Left renal pelvis (tissue), 4 donors: ENCODE measurements around the gene PARP15. TPM values are rescaled to one million over a fixed set of nuclear protein-coding genes. Genes with fewer than 3 reads are reported as not detected.
"Not testable (repeated sequence)": the region's sequence is repeated elsewhere in the genome, so short reads cannot be mapped to it uniquely, and the experiment has no call there.

Experiments used
- DNase-seq, 4 donors: peaks; one replicate each; pipeline ENCODE4 v3.0.0-alpha.2; 2013; ENCODE audit warnings: low read depth in 4 of 4, low spot score in 3 of 4
- polyA plus RNA-seq, 4 donors: library from polyadenylated mRNA; unstranded; fragments of 120-200 nt; gene quantifications; one replicate each; pipeline ENCODE4 v1.2.1, GENCODE V29; 2013; ENCODE audit not compliant: insufficient read length in 4 of 4

PARP15 gene
- 1 to 10 TPM in 1 of 4 donors, under 1 TPM in 3; 0.24 to 1.1 (median 0.44) TPM for polyA plus RNA-seq

GRCh38 chr3:122577409-122578031 lies at the start of gene PARP15:
TSS of gene PARP15 (plus strand) at chr3:122577650. CDS start at chr3:122577668, 18 bp downstream.
- no peak for DNase-seq

- no peak for DNase-seq
Observed at GRCh38 chr3:122530164-122530563, 47.3 kb upstream of the PARP15 start.

DNA sequence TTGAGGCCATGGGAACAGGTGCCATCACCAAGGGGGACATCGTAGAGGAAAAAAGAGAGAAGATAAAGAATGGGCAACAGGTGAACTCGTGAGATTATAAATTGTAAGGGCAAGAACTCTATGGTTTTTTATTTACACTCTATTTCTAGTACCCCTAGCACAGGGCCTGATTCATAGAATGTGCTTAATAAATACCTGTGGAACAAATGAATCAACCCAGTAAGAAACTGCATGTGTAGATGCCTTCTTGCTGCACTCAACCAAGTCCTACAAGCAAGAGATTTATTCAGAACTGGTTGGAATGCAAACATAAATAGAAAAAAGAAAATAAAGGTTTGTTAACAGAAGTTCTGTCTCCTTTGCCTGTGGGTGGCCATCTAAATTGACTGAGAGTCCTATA lies 44.0 kb upstream of the PARP15 start:
- no peak for DNase-seq

DNA sequence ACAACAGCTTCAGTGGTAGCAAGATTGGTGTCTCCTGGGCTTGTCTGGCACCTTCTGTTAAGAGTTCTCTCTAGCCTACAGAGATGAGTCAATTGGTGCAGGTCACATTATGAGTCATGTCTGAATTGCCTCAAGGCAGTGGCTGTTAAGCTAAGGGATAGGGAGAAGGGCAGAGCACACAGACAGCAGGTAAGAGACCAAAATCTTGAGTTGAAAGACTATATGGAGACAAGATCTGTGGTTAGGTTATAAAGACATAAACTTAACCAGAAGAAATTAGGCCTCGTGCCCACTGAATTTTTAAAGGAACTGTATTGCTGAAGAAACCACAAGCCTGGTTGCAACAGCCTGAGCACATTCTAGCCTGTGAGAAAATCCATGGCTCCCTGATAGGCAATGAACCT lies 43.5 kb upstream of the PARP15 start:
- DNase-seq = no peak

DNA sequence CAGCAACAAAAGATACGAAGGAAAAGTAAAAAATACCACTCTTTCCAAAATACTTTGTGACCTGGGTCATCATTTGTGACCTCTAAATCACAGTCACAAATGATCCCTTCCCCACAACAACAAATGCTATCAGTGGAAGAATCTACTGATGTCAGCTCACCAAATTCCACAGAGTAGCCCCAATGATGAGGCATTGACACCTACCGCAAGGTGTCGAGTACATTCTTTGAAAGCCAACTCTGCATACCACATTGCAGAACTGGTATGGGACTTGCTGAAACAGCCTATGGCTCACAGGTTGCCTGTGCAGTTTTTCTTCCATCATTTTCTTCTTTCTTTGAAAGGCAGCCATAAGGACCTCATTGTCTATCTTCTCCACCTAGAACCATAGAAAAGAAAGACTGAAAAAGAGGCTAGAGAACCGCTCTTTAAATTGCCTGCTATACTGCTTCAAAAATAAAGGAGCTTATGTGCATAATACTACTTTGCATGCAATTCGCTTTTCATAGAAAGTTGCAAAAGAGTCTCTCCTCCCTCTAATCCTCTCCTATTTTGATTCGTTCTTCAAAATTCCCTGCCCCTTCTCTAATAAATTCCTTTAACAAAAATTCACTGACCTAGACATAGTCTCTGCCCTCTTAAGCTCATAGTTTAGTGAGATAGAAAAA lies 41.4 kb upstream of the PARP15 start:
- DNase-seq = no peak

GRCh38 chr3:122536632-122537001 lies 40.8 kb upstream of the PARP15 start:
- DNase-seq = no peak

DNA sequence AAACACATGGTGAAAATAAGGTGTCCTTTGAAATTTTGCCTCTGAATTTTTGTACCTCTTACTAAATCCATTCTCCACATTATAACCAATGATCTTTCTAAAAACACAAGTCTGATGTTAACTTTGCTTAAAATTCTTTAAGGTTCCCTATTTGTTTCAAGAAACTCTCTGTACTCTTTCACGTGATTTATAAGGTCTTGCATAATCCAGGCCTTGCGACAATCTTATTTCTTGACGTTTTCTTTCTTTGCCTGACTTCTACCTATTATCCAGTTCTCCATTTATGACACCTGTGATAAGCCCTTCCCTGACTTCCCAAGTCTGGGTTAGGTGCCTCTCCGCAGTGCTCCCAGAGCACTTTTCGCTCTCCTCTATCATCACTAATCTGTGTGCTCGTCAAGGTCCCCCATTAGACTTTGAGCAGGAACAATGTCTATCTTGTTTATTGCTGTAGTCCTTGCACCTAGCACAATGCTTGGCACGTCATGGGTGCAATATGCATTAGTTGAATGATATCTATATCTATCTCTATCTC lies 38.4 kb upstream of the PARP15 start:
- DNase-seq = no peak

DNA sequence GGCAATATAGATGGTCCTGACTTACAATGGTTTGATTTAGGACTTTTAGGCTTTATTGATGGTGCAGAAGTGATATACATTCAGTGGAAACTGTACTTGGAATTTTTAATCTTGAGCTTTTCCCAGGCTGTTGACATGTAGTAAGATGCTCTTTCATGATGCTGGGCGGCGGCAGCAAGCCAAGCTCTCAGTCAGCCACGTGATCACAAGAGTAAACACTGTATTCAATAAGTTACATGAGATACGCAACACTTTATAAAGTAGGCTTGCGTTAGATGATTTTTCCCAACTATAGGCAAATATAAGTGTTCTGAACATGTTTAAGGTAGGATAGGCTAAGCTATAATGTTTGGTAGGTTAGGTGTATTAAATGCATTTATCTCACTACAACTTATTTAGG lies 31.3 kb upstream of the PARP15 start:
- DNase-seq = no peak

DNA sequence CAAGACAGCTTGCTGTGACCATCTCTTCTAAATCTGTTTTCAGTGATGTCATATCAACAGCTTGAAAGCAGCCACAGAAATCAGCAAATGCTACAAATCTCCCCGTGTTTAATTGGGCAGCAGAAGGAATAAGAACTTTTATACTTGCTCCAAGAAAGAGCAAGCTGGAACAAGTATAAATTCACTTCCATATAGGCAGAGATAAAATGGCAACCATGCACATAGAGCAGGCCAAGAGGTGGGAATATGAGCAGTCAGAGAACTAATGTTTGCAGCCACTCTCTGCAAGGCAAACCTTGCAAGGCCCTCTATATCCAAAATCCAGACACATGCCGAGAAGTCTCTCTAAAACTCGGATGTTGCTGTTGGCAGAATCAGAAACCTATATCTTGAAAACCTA lies 29.4 kb upstream of the PARP15 start:
- DNase-seq = no peak

GRCh38 chr3:122548619-122549018 lies 28.8 kb upstream of the PARP15 start:
- DNase-seq = no peak

DNA sequence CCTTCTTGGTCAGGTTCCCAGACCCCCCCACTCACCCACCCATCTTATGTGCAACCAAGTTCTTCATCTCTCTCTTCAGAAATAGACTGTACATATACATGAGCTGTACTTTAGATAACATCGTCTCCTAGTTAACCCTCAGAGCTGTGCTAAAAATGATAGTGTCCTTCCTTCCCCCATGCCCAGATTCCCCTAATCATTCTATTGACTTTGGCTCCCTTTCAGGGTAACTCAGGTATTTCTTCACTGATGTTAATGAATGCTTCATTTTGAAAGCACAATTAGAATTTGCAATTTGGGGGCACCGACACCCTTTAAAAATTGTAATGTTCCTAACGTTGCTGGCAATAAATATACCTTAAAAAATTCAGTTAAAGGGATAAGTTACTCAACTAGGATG lies 24.3 kb upstream of the PARP15 start:
- DNase-seq = no peak

DNA sequence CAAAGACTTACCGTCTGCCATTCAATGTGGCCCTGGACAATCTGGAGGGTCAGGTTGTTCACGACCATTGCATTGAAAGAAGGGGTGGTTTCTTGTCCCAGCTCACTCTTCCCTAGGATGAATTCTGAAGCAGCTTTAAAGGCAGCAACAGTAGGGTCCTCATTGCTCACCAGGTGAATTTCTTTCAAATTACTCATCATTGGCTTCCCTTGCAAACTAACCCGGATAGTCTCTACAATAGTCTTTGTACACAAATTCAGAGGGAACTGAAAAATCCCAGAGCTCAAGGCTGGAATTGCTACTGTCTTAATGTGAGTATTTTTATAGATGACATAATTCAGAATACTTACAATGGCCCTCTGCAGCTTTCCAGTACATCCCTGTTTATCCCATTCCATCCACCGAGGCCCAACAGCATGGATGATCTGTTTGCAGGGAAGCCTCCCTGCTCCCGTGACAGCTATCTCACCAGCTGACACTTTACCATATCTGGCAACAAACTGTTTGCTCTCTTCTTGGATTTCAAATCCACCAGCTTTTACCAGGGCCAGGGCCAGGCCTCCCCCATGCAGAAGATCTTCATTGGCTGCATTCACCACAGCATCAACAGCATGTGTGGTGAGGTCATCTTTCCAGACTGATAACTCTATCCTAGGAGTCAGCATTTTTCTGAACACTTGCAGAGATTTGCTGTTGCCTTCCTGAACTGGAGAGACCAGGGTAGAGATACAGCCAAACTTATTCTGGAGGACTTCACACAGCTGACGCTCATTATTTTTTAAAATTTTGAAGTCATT lies 22.0 kb upstream of the PARP15 start:
- no peak for DNase-seq

GRCh38 chr3:122557356-122557755 lies 20.1 kb upstream of the PARP15 start:
- no peak for DNase-seq

DNA sequence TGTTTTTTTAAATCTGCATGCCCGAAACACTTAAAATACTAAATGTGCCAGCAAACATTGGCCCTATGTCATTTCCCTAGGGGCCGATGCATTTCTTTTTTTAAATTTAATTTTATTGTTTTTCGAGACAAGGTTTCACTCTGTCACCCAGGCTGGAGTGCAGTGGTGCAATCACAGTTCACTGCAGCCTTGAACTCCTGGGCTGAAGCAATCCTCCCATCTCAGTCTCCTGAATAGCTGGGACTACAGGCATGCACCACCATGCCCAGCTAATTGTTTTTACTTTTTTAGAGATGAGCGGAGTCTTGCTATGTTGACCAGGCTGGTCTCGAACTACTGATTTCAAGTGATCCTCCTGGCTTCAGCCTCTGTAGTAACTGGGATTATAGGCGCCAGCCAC lies 18.8 kb upstream of the PARP15 start:
- DNase-seq = no peak

- no peak for DNase-seq
Observed at GRCh38 chr3:122559906-122560305, 17.5 kb upstream of the PARP15 start.

GRCh38 chr3:122560680-122561079 lies 16.8 kb upstream of the PARP15 start:
- peak in 3 of 4 donors; percentile 31 to 63 (median 53) for DNase-seq

- no peak for DNase-seq
Observed at GRCh38 chr3:122562923-122563716, 14.3 kb upstream of the PARP15 start.

DNA sequence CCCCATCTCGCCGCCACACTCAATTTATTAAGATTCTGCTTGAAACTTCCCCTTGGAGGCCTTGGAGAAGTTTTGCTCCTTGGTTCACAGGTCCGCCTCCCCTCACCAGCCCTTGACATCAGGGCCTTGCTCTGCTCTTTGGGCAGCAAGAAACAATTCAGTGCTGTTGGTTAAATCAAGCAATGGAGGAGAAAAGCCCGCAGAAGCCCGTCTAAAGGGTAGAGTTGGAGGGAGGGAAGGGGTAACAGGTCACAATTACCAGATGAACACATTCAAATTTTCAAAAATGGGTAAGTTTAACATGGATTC lies 13.8 kb upstream of the PARP15 start:
- no peak for DNase-seq

GRCh38 chr3:122564155-122564912 lies 13.1 kb upstream of the PARP15 start, which contains the start of the genes DTX3L and PARP9:
TSS of gene DTX3L (plus strand) at chr3:122564338. CDS start at chr3:122564427, 89 bp downstream.
TSS of gene PARP9 (minus strand) at chr3:122564300. CDS start at chr3:122559620, 4,680 bp downstream.
- DNase-seq = peak; percentile 58 to 69 (median 60)

DNA sequence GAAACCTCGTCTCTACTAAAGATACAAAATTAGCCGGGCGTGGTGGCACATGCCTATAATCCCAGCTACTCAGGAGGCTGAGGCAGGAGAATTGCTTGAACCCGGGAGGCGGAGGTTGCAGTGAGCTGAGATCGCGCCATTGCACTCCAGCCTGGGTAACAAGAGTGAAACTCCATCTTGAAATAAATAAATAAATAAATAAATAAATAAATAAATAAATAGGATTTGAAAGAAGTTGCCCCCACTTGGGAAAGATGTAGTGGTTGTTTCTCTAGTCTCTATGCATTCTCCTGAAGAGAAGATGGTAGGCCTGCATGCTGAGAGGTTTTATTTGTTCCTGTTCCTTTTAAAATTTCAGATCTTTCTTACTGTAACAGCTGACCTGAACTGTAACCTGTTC lies 9.3 kb upstream of the PARP15 start:
- not testable (repeated sequence) for DNase-seq
